Heart left ventricle (tissue), 13 donors: Measurements from ENCODE around the gene SOD1.

Source experiments
- POLR2A ChIP-seq, 2 donors: fragments of 450-650 bp; IDR thresholded peaks; one replicate each; pipeline ENCODE4 v1.6.1; 2017; ENCODE audit warnings: antibody characterized with exemption in 2 of 2, mild to moderate bottlenecking in 2 of 2, moderate library complexity in 2 of 2
- TF ChIP-seq, protein P1 (sequence below), 12 donors: fragments of 200-600 bp; sonication (generic) in 4 of 12; IDR thresholded peaks; one replicate each; pipeline versions ENCODE4 v1.5.0 to v1.8.0; 2018 to 2022; ENCODE audit warnings: antibody characterized with exemption in 12 of 12, mild to moderate bottlenecking in 5 of 12
- donor health status: ischemic (EF 13 %, LVEDD 7.1; RV severe dilation, severe dysfunction).
- donor health status: DM: no; HTN: yes; CAD: no.
- donor health status: DM: no; HTN: no; CAD: no.
- donor health status: ischemic (EF 25% LVEDD 6.9; RV normal size, moderate dysfunction).
- donor health status: ischemic (EF 25% LVEDD 5.7; RV mildly dilated, moderate dysfunction).
- donor health status: ischemic (EF 35%, LVEDD 5.7; RV mildly dilated, moderate dysfunction).
- donor health status: nonischemic (EF 11% LVEDD 7.7; RV severe dilation, severe dysfunction).
- donor health status: DM: yes; HTN: yes; CAD: no.
- donor health status: PGD.
- donor health status: ischemic (EF 29% LVEDD 5.4; RV normal size, mild dysfunction).
- donor health status: nonischemic (EF 23%, LVEDD 6.1; RV moderate dilation, normal function).

DNA sequence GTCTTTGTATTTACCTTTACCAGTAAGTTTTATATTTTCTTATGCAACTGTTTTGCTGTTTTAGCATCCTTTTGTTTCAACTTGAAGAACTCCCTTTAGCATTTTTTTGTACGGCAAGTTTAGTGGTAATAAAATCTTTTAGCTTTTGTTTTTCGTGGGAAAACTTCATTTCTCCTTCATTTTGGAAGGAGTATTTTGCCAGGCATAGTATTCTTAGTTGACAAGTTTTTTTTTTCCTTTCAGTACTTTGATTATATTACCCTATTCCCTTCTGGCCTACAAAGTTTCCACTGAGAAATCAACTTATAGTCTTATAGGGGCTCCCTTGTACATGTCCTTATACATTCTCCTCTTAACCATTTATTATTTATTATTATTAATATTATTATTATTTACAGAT lies 22.6 kb upstream of the SOD1 start:
- TF ChIP-seq, protein P1, sequence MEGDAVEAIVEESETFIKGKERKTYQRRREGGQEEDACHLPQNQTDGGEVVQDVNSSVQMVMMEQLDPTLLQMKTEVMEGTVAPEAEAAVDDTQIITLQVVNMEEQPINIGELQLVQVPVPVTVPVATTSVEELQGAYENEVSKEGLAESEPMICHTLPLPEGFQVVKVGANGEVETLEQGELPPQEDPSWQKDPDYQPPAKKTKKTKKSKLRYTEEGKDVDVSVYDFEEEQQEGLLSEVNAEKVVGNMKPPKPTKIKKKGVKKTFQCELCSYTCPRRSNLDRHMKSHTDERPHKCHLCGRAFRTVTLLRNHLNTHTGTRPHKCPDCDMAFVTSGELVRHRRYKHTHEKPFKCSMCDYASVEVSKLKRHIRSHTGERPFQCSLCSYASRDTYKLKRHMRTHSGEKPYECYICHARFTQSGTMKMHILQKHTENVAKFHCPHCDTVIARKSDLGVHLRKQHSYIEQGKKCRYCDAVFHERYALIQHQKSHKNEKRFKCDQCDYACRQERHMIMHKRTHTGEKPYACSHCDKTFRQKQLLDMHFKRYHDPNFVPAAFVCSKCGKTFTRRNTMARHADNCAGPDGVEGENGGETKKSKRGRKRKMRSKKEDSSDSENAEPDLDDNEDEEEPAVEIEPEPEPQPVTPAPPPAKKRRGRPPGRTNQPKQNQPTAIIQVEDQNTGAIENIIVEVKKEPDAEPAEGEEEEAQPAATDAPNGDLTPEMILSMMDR (IDR thresholded peaks at IDR 0.05) = no peak
- no peak for TF ChIP-seq POLR2A (IDR thresholded peaks at IDR 0.05)
